ENCODE measurements around the gene JAK3. TPM values are rescaled to one million over a fixed set of nuclear protein-coding genes. Genes with fewer than 3 reads are reported as not detected.

The JAK3 gene
- total RNA-seq, 1 experiment from 2014 or later = 3.3 TPM

DNA sequence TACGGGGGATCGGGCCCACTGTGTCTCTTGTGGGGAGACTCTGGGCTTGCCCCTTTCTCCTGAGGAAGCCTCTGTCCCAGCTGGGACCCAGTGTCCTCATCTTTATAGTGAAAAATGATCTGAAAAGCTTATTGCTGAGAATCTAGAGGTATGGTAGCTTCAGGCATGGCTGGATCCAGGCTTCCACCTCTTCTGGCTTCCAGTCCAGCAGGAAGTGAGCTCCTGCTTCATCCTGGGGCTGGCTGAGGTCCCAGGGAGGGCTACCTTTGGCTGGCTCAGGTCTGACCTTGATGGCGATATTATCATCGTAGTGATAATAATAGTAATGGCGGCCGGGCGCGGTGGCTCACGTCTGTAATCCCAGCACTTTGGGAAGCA is 27.0 kb upstream of the JAK3 start:
- Histone ChIP-seq H3K56ac (ENCODE audit: insufficient read length, low read depth, low read length) (no peak overlapping the region), H2BK12ac (ENCODE audit: insufficient read length, low read depth, low read length) (no peak overlapping the region), H3K4me2 (ENCODE audit: insufficient read depth, insufficient read length, low read length) (peak overlapping the region; percentile 93), H3K79me1 (ENCODE audit: insufficient read depth, low read depth, low read length, poor library complexity, severe bottlenecking) (no peaks in the 10 kb centered on the region), H3K27ac (ENCODE audit: insufficient read length, low read depth, low read length) (no peak overlapping the region), H3K4me1 (ENCODE audit: insufficient read depth, low read length) (no peaks in the 10 kb centered on the region), H2BK15ac (ENCODE audit: low read depth, low read length) (no peak overlapping the region), H2BK120ac (ENCODE audit: low read depth, low read length, poor library complexity, severe bottlenecking) (no peak overlapping the region), H3K9ac (ENCODE audit: extremely low read depth, insufficient read length, low read length) (no peak overlapping the region), H2BK20ac (ENCODE audit: low read depth, low read length, poor library complexity, severe bottlenecking) (no peak overlapping the region), H3K18ac (ENCODE audit: insufficient read length, low read depth, low read length) (no peak overlapping the region), H2AK5ac (ENCODE audit: insufficient read length, low read length) (no peak overlapping the region), H2BK5ac (ENCODE audit: insufficient read length, low read length) (no peak overlapping the region), H4K20me1 (ENCODE audit: control insufficient read depth, insufficient read depth, insufficient read length) (no peaks in the 10 kb centered on the region), H3K9me3 (ENCODE audit: control insufficient read depth, low read depth, low read length) (no peaks in the 10 kb centered on the region), H2AFZ (ENCODE audit: low read length) (no peak overlapping the region), H3K23ac (ENCODE audit: insufficient read length, low read depth, low read length) (no peak overlapping the region), H3K4ac (ENCODE audit: low read depth, low read length) (no peak overlapping the region), H4K5ac (ENCODE audit: insufficient read length, low read depth, low read length) (no peak overlapping the region), H3K14ac (ENCODE audit: insufficient read depth, low read length) (no peak overlapping the region), H3T11ph (ENCODE audit: low read length) (no peak overlapping the region), H3K23me2 (ENCODE audit: insufficient read length, low read depth, low read length, poor library complexity, severe bottlenecking) (peaks cover 8% of the 10 kb centered on the region), H4K8ac (replicated peaks; ENCODE audit: insufficient read length, low read depth, low read length) (no peak overlapping the region), H3K27me3 (ENCODE audit: insufficient read depth, low read length) (no peaks in the 10 kb centered on the region; the same call in 1 of the 2 replicates), H4K91ac (ENCODE audit: insufficient read length, low read depth, low read length) (no peak overlapping the region), H3K79me2 (ENCODE audit: insufficient read depth, low read length) (no peaks in the 10 kb centered on the region)
- peaks cover 2 to 7% of the 10 kb centered on the region in 2 experiments; a peak in 3 of 4 replicates for H3K4me1 Mint-ChIP-seq
- TF ChIP-seq, protein P1, sequence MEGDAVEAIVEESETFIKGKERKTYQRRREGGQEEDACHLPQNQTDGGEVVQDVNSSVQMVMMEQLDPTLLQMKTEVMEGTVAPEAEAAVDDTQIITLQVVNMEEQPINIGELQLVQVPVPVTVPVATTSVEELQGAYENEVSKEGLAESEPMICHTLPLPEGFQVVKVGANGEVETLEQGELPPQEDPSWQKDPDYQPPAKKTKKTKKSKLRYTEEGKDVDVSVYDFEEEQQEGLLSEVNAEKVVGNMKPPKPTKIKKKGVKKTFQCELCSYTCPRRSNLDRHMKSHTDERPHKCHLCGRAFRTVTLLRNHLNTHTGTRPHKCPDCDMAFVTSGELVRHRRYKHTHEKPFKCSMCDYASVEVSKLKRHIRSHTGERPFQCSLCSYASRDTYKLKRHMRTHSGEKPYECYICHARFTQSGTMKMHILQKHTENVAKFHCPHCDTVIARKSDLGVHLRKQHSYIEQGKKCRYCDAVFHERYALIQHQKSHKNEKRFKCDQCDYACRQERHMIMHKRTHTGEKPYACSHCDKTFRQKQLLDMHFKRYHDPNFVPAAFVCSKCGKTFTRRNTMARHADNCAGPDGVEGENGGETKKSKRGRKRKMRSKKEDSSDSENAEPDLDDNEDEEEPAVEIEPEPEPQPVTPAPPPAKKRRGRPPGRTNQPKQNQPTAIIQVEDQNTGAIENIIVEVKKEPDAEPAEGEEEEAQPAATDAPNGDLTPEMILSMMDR (conservative IDR thresholded peaks at IDR 0.05) = no peak
- no CpG with 5 or more reads among the region's 9 CpGs for WGBS (ENCODE audit: extremely low coverage, insufficient read length, low lambda C conversion rate)
- H3K9me3 Mint-ChIP-seq = no peaks in the 10 kb centered on the region; a peak in 1 of 5 replicates
- peaks cover 29% of the 10 kb centered on the region for H3K27me3 Mint-ChIP-seq (ENCODE audit: low read depth)
- H3K36me3 Mint-ChIP-seq (ENCODE audit: insufficient read depth in 1 of 3, low read depth in 3 of 3) = no peaks in the 10 kb centered on the region
- H3K4me3 Mint-ChIP-seq = peak overlapping the region; percentile 67 to 78
- no peak for DNase-seq
- no peak overlapping the region; a peak in 1 of 7 replicates for H3K27ac Mint-ChIP-seq
